ENCODE data around the gene TMA7. TPM values are rescaled to one million over a fixed set of nuclear protein-coding genes. Genes with fewer than 3 reads are reported as not detected.

Gene TMA7
- total and polyA plus RNA-seq, 9 of the 15 experiments (the other 6 are each of a cell fraction or from before 2014, with no cell fraction given) = 209 to 1,003 (median 486) TPM

- WGBS (ENCODE audit: insufficient coverage, low coverage, missing lambda C conversion rate) = 91% methylated on average over 11 of the region's 12 CpGs
- H3K27ac ChIP-seq (ENCODE audit: extremely low read depth, low read depth, low read length) = no peak overlapping the region
- intact Hi-C loops (cut with micrococcal nuclease) = no loop called here
- no peak overlapping the region for H3K4me3 ChIP-seq
- H3K27me3 ChIP-seq (ENCODE audit: control insufficient read depth in 2 of 2, insufficient read depth in 2 of 2, low read length in 2 of 2) = no peaks in the 10 kb centered on the region
- H3K9me3 ChIP-seq (replicated peaks; ENCODE audit: control insufficient read depth, insufficient read depth, low read depth, low read length) = no peaks in the 10 kb centered on the region
- no peaks in the 10 kb centered on the region for H4K20me1 ChIP-seq (replicated peaks; ENCODE audit: control insufficient read depth, insufficient read depth, low read length)
- TF ChIP-seq, protein P1, sequence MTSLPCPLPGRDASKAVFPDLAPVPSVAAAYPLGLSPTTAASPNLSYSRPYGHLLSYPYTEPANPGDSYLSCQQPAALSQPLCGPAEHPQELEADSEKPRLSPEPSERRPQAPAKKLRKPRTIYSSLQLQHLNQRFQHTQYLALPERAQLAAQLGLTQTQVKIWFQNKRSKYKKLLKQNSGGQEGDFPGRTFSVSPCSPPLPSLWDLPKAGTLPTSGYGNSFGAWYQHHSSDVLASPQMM (CRISPR knock-in tag; IDR thresholded peaks at IDR 0.05) = no peak
- no peak overlapping the region for H2AFZ ChIP-seq (ENCODE audit: low read depth, low read length)
- no peaks in the 10 kb centered on the region for H3K9me1 ChIP-seq (ENCODE audit: control insufficient read depth, insufficient read depth, low read length)
- POLR2A ChIA-PET = no interaction called here
- peaks cover 2% of the 10 kb centered on the region; the same call in 2 of the 3 replicates for H3K79me2 ChIP-seq (ENCODE audit: control insufficient read depth, insufficient read depth, low read length)
- H3K4me1 ChIP-seq (replicated peaks in 1 of 2; ENCODE audit: control insufficient read depth in 2 of 2, insufficient read depth in 2 of 2, low read length in 2 of 2) = peaks cover 14 to 25% of the 10 kb centered on the region in 2 experiments; a peak in 4 of 5 replicates
- in situ Hi-C loops (cut with MboI) = loop anchor here (10.0 kb wide), 2 partner anchors 199 to 239 kb away; no protein-coding TSS in a partner anchor
- CTCF ChIA-PET (ENCODE audit: low intra/inter-chr PET ratio) = interaction anchor here (1.7 to 4.6 kb wide), 3 partner anchors 33 to 239 kb away, joined by 5 to 59 read pairs (median 10); no protein-coding TSS in a partner anchor
- no peak overlapping the region for H3K4me2 ChIP-seq (ENCODE audit: insufficient read depth, low read length)
- no TSS peak for BruUV-seq (replicated peaks)
- H3K9ac ChIP-seq (ENCODE audit: insufficient read depth in 1 of 2, low read depth in 2 of 2, low read length in 2 of 2) = 0 out of 4 replicates have a peak overlapping the region, but pooled peaks of 1 of the 2 experiments have one; percentile 29
- DNase-seq (ENCODE audit: extremely low read depth in 1 of 4, low spot score in 3 of 4) = no peak
- no peak for FAIRE-seq
- H3K36me3 ChIP-seq (ENCODE audit: control insufficient read depth, insufficient read depth, low read length) = peaks cover 32% of the 10 kb centered on the region; the same call in 2 of the 3 replicates
- no peak for ATAC-seq
Measured at GRCh38 chr3:48433472-48434118, 6.5 kb upstream of the TMA7 start.

- no peak overlapping the region; the same call in 2 of the 3 replicates for H3K27ac ChIP-seq (ENCODE audit: extremely low read depth, low read depth, low read length)
- H3K4me1 ChIP-seq (replicated peaks in 1 of 2; ENCODE audit: control insufficient read depth in 2 of 2, insufficient read depth in 2 of 2, low read length in 2 of 2) = peaks cover 17% of the 10 kb centered on the region in 2 experiments; a peak in 4 of 5 replicates
- no peaks in the 10 kb centered on the region for H4K20me1 ChIP-seq (replicated peaks; ENCODE audit: control insufficient read depth, insufficient read depth, low read length)
- FAIRE-seq = peak; percentile 40
- DNase-seq (ENCODE audit: extremely low read depth in 1 of 4, low spot score in 3 of 4) = peak in 3 of 4 experiments; percentile 28 to 55 (median 37)
- H3K9ac ChIP-seq (ENCODE audit: insufficient read depth in 1 of 2, low read depth in 2 of 2, low read length in 2 of 2) = peak overlapping the region in 1 of 2 experiments; percentile 78; a peak in 2 of 4 replicates
- intact Hi-C loops (cut with micrococcal nuclease) = no loop called here
- H3K4me3 ChIP-seq = no peak overlapping the region
- POLR2A ChIA-PET = interaction anchor here (0.7 kb wide), 1 partner anchor 523 kb away, joined by 4 read pairs; no protein-coding TSS in a partner anchor
- peaks cover 32% of the 10 kb centered on the region; the same call in 2 of the 3 replicates for H3K36me3 ChIP-seq (ENCODE audit: control insufficient read depth, insufficient read depth, low read length)
- no peak for ATAC-seq
- peaks cover 6% of the 10 kb centered on the region for H3K9me1 ChIP-seq (ENCODE audit: control insufficient read depth, insufficient read depth, low read length)
- H2AFZ ChIP-seq (ENCODE audit: low read depth, low read length) = no peak overlapping the region
- H3K4me2 ChIP-seq (ENCODE audit: insufficient read depth, low read length) = no peak overlapping the region
- H3K79me2 ChIP-seq (ENCODE audit: control insufficient read depth, insufficient read depth, low read length) = peaks cover 12% of the 10 kb centered on the region
- no peaks in the 10 kb centered on the region for H3K27me3 ChIP-seq (ENCODE audit: control insufficient read depth in 2 of 2, insufficient read depth in 2 of 2, low read length in 2 of 2)
- no peaks in the 10 kb centered on the region for H3K9me3 ChIP-seq (replicated peaks; ENCODE audit: control insufficient read depth, insufficient read depth, low read depth, low read length)
- 64% methylated on average over 11 of the region's 15 CpGs for WGBS (ENCODE audit: insufficient coverage, low coverage, missing lambda C conversion rate)
- CTCF ChIA-PET (ENCODE audit: low intra/inter-chr PET ratio) = interaction anchor here (1.7 to 4.6 kb wide), 3 partner anchors 34 to 240 kb away, joined by 5 to 59 read pairs (median 10); no protein-coding TSS in a partner anchor
- in situ Hi-C loops (cut with MboI) = loop anchor here (5.0 to 10.0 kb wide), 4 partner anchors 32 to 240 kb away; no protein-coding TSS in a partner anchor
- no TSS peak for BruUV-seq (replicated peaks)
- TF ChIP-seq CREBBP (IDR thresholded peaks at IDR 0.05; ENCODE audit: low read depth, low read length) (no peak), SREBF1 (IDR thresholded peaks at IDR 0.05; ENCODE audit: borderline replicate concordance, low read depth, low read length) (no peak), ZBTB1 (CRISPR knock-in tag; IDR thresholded peaks at IDR 0.05; ENCODE audit: borderline replicate concordance, low read depth) (no peak), GATA2 (CRISPR knock-in tag; IDR thresholded peaks at IDR 0.05) (no peak), PHF21A (IDR thresholded peaks at IDR 0.05; ENCODE audit: borderline replicate concordance, low read depth) (no peak), ZNF174 (CRISPR knock-in tag; IDR thresholded peaks at IDR 0.05) (no peak), GABPB2 (CRISPR knock-in tag; conservative IDR thresholded peaks at IDR 0.05) (no peak), ZZZ3 (IDR thresholded peaks at IDR 0.05) (no peak), EZH2 (IDR thresholded peaks at IDR 0.05; ENCODE audit: borderline replicate concordance, low read depth, low read length) (no peak), POLR2H (tag; IDR thresholded peaks at IDR 0.05; ENCODE audit: low read depth) (no peak), XRCC5 (IDR thresholded peaks at IDR 0.05; ENCODE audit: low read depth, low read length) (no peak)
- TF ChIP-seq, protein P2, sequence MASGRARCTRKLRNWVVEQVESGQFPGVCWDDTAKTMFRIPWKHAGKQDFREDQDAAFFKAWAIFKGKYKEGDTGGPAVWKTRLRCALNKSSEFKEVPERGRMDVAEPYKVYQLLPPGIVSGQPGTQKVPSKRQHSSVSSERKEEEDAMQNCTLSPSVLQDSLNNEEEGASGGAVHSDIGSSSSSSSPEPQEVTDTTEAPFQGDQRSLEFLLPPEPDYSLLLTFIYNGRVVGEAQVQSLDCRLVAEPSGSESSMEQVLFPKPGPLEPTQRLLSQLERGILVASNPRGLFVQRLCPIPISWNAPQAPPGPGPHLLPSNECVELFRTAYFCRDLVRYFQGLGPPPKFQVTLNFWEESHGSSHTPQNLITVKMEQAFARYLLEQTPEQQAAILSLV (tag; IDR thresholded peaks at IDR 0.05) = no peak
Measured at GRCh38 chr3:48434591-48435222, 5.3 kb upstream of the TMA7 start.

Data from K562 (cell line).